CD4-positive, alpha-beta T cell treated with Interleukin-15 for 4 hours (primary cell): ENCODE measurements around the gene COX17.
"Not testable (repeated sequence)": the region's sequence is repeated elsewhere in the genome, so short reads cannot be mapped to it uniquely, and the experiment has no call there.

Experiments used
- DNase-seq: peaks from one replicate; pipeline ENCODE4 v3.0.0-alpha.2; 2020; ENCODE audit warnings: low spot score

Gene COX17, protein sequence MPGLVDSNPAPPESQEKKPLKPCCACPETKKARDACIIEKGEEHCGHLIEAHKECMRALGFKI

DNA sequence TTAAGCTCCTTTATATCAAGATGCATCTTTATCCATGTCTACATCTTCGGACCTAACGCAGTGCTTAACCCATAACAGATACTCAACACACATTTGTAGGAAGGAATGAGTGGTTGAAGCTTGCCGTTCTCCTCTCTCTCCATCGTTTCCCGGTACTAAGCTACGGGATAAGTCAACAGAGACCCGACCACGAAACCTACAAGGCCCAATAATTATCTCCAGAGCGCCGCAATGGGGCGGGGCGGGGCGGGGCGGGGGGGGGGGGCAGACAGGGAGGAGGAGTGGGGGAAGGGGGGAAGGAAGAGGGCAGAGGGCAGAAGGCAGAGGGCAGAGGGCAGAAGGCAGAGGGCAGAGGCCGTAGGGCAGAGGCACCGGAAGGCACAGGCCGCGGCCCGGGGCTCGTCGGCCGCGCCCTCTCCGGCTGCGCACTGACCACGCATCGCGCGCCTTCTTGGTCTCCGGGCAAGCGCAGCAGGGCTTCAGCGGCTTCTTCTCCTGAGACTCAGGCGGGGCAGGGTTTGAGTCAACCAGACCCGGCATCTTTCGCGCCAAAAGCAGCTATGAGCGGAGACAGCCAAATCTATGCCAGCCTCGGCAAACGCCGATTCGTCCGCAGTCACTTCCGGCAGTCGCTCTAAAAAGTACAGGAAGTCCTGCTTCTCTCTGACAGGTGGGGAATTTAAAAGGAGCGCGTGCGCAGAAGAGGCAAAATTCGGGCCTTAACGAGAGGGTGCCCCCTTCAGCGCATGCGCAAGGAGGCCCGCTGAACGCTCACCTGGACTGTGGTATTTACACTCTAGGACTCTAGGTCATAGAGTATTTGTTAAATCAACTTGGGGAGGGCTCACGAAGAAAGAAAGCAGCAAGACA lies at the start of gene COX17:
TSS of gene COX17 (minus strand) at position 636 of the 870 bp plus-strand sequence. CDS start at position 540, 96 bp downstream.
- DNase-seq, result peak; percentile 98

DNA sequence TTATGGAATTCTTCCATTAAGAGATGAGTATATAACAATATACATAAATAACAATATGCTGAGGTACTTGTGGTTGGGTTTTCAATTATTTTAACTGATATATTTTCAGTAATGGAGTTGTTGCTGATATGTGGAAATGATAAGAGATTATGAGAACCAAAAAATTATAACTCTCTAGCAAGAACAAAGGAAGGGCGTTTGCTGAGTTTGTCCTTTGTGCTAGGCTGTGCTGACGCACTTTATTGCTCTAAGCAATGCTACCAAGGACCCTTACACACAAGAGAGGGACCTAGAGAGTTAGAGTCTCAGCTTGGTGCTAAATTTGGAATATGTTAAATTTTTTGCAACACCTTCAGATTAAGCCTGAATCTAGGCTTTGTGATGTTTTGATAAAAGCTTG lies 49.7 kb upstream of the COX17 start:
- no peak for DNase-seq

DNA sequence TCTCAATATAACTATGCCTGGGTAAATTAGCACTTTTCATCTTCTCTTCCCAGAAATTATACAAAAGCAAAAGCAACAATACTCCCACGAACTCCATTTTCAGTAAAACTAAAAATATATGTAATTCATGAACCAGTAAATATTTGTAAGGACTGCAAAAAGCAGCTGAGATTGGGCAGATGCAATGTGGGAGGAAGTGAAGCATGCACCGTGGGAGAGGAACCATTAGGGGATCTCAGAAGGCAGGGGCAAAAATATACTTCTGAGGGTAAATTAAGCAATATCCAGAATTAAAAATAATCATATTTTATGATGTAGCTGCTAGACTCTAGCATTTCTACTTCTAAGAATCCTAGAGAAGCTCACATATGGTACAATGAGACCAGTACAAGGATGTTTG lies 45.8 kb upstream of the COX17 start:
- no peak for DNase-seq

DNA sequence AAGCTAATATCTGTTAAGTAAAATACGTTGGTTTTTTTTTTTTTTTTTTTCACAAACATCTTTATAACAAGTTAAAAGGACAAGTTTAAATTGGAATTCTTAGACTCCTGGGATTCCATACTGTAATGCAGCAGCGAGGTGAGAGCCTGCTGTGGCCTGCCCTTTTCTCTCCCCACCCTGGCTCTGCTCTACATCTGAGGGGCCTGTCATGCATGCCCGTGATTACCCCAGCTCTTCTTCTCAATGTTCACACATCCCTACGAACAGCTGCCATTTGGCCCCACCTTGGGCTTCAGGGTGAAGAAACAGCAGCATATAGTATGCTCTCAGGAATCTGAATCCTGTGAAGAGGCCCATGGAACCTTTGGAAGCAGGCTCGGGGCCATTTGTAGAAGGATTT lies 40.3 kb upstream of the COX17 start:
- no peak for DNase-seq

DNA sequence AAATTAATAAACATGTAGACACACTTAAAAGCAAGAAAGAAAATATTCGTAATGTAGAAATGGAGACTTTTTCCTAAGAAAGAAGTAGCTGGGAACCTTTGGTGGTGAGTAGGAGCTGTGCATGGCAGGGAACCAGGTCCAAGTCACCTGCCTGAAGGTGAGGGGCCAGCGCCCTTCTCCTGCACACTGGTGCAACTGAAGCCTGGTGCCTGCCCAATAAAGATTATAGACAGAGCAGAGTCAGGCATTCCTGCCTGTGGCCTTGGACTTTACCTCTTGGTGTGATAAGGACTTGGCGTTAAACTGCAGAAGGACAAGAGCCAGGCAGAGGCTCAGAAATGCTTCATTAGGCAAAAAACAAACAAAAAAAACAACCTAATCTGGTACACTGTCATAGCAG lies 39.8 kb upstream of the COX17 start:
- no peak for DNase-seq

DNA sequence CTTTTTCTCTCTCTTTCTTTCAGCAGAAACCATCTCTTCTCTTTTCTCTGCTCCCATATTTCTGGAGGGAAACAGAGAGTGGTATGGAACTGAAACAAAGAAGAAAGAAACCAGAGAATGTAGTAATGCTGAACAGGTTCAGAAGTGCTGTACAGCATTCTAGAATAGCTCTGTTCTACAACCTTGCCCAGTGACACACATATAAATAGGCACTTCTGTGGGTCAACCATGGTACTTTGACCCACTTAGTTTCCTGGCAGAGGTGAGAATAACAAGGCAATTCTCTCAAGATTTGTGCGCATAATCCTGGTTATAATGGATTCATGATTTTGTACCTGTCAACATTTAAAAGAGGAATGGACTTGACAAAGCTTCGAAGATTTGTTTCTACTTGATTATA lies 37.9 kb upstream of the COX17 start:
- DNase-seq, result no peak

DNA sequence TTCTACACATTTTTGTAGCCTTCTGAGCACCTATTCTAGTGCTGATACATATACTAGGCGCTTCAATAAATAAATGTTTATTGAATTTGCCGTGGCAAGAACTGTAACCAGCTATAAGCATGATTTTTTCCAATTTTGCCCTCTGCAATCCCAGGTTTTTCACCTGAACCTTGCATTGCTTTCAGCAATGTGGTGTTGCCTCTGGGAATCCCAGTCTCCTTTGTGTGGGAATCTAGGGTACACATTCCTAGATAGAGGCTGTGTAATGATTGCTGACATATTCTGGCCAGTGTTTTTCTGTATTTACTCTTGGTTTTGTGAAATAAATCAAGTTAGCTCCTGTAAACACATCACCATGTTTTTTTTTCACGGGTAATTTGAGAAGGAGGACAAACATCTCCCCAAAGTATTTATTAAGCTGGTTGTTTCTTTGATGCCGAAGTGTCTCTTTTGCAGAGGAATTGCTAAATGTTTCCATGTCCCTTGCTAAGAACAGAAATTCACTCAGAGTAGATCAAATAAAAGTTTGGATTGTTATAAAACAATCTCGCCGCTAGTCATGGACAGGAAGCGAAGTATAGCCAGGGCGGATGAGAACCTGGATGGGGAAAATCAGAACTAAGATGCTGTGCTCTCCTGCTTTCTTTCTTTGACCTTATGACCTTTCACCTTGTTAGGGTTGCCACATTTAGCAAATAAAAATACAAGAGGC lies 26.8 kb upstream of the COX17 start:
- DNase-seq, result no peak

DNA sequence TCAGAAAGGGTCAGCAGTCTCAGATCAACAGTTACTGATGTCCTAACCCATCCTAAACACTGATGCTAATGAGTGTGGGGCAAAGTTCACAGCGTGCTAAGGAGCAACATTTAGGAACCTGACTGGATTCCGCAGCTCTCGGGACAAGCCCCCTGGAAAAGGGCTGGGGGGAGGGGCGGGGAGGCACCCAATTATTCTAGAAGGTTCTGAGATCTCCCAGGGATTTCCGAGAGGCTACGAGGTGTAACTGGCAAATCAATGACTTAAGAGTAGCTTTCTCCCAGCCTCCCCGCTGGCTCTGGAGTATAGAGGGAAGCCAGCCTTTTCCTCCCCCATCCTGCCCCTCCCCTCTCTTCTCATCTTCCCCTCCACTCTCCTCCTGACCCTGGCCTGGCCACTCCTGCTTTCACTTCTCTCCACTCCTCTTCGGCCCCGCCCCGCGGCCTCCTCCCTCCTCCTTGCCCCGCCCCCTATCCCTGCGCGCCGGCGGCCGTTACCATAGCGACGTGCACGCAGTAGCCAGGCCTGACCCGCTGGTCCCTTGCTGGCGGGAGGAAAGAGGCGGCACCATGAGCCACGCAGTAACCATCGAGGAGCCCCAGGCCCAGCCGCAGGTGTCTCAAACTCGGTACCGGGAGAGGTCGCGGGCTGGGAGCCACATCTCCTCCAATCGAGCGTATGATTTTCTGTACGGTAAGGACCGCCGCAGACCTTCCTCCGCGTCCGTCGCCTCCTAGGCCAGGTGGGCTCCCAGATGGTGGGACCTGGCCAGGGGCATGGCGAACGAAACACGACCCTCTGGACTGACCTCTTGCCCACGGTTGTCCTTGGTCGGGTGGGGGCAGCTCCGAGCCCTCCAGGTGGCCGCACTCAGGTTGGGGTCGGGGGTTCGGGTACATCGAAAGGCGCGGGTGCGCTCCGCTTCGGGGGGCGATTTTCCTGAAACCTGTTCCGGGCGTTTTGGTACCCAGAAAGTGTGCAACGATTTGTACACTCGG lies 25.6 kb upstream of the COX17 start, which contains the start of gene CFAP91:
TSS of gene CFAP91 (plus strand) at position 493 of the 998 bp plus-strand sequence. CDS start at position 570, 77 bp downstream.
- peak; percentile 86 for DNase-seq

DNA sequence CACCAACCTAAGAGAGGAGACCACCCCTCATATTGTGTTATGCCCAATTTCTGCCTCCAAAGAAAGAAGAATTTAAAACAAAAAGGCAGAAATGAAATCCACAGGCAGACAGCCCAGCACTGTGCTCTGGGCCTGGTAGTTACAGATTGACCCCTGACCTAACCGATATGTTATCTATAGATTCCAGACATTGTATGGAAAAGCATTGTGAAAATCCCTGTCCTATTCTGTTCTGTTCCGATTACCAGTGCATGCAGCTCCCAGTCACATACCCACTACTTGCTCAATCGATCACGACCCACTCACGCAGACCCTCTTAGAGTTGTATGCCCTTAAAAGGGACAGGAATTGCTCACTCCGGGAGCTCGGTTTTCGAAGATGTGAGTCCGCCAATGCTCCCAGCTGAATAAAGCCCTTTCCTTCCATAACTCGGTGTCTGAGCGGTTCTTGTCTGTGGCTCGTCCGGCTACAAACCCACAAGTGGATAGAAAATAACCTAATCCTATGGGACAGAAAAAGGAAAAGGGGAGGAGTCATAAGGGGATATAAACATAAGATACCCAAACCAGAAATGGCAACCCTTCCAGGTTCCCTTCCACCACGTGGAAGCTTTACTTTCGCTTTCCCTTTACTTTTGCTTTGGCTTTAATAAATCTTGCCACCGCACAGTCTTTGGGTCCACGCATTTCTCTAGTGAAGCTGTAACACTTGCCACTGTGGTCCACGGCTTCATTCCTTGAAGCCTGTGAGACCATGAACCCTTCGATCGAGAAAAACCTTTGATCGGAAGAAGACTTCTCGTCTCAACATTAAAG lies 23.9 kb upstream of the COX17 start:
- DNase-seq, result no peak

DNA sequence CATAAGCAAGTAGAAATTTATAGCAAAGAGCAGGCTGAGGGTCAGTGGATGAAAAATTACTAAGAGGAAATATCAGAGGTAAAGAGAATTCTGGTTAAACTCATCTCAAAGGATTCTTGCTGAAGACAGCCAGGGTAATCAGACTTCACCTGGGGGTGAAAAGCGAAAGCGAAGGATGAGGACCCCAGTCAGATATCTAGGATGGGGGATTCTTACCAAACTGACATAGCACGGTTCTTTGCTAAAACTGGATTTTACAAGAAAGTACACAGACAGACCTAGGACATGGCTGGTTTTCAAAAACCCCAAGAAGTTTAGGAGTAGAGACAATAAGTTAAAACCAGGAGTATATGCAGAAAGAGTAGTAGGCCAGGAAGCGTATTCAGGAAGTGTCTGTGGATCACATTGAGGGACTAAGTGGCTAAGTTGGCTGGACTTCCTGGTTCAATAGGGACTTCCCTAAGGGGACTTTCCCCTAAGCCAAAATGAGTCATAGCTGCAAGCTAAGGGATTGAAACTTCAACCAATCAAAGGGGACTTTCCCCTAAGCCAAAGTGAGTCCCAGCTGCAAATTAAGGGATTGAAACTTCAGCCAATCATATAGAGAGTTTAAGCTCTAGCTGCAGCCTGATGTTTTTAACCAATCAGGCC lies 23.2 kb upstream of the COX17 start:
- DNase-seq, result peak; percentile 62

DNA sequence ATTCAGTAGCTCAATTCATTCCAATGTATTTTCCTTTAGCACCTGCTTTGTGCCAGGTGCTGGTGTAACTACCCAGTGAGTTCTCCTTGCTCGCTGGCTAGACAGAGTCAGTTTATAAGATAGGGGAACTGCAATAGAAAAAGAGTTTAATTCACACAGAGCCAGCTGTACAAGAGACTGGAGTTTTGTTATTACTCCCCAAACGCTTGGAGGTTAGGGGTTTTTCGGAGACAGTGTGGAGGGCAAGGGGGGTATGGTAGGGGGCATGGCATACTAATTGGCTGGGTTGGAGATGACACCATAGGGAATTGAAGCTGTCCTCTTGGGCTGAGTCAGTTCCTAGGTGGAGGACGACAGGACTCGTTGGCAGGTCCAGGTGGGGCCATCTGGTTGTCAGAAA lies 20.2 kb upstream of the COX17 start:
- DNase-seq, result no peak

DNA sequence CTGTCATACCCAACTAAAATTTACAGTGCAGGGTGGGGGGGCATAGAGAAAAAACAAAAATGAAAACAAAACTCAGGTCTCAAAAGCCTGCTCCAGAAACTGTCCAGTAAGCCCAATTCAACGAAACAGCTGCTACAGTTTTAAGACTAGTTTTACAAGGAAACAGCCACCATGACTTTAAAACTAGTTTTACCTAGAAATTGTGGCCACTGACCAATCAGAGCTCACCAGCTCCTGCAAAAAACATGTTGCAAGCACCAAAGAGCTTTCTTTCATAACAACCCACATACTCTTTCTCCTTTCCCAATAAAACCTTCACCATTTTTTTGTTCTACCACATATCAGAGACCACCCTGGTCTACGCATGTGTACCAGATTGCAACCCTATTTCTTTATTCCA lies 18.3 kb upstream of the COX17 start:
- DNase-seq, result no peak

DNA sequence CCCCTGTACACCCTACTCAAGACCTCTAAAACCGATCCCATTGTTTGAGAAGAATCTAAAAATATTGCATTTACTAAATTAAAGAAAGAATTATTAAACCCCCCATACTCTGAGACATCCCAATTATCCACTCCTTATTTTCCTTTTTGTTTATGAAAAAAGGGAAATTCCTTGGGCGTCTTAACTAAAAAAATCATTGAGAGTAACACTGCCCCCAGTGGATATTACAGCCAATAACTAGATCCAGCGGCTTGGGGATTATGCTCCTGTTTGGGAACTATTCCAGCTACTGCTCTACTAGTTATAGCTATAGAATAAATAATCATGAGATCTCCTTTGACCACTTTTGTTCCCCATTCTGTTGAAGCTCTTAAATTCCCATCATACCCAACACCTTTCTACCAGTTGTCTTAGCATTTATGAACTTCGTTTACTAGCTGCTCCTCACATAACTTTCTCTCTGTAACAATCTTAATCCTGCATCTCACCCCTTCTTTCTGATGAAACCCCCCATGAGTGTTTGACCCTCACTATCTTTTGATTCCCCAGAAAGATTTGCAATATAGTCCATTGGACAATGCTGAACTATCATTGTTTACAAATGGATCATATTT lies 12.9 kb upstream of the COX17 start:
- no peak for DNase-seq

DNA sequence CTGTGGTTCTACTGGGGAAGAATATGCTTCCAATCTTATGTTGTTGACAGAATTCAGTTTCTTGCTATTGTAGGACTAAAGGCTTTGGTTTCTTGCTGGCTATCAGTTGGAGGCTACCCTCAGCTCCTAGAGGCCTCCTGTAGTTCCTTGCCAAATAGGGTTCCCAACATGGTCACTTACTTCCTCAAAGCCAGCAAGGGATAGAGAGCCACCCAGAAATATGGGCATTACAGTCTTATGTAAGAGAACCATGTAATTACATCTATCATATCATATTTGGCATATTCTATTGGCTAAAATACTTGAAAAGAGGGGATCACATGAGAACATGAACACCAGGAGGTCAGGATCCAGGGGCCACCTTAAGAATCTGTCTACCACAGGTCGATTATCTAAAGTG lies 6.2 kb upstream of the COX17 start:
- no peak for DNase-seq

DNA sequence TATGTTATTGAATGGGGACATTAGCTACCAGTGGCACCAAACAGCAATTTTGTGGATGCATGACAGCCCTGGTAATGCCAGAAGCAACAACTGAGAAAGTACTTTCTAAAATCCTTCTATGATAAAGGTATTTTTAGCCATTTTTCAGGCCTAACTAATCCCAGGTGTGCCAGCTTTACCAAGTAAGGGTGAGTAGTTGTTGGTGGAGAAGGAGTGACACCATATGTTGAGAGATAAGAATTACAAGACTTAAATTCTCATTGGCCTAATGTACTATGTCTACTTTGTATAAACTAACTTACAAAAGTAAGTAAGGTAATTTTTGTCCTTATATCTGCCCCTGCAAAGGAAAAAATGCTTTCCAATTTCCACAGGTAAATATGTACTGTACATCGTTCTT lies 4.1 kb upstream of the COX17 start:
- peak; percentile 15 for DNase-seq

DNA sequence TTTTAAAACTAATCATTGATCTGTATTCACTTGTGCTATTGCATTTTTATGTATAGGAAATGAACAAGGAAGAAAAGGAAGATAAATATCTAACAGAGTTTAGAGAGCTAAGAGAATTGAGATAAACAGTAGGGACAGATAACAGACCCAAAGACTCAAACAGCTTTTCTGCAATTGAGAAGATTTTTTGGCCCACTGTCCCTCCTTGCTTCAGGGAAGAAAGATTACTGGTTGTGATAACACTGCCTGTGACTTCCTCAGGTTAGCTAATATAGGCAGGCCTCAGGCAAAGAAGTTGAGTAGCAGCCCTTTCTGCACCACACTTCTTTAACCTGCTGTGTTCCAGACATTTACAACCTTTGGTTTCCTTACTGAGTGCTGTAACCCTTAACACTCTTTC lies 2.7 kb upstream of the COX17 start:
- DNase-seq, result no peak

DNA sequence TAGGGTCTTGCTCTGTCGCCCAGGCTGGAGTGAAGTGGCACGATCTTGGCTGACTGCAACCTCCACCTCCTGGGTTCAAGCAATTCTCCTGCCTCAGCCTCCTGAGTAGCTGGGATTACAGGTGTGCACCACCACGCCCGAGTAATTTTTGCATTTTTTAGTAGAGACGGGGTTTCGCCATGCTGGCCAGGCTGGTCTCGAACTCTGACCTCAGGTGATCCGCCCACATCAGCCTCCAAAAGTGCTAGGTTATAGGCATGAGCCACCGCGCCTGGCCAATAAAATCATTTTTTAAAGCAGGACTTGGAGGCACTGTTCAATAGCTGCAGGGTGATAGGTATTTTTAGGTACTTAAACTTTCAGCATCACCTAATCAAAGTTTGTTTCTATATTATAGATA lies 1.0 kb upstream of the COX17 start:
- DNase-seq, result not testable (repeated sequence)

DNA sequence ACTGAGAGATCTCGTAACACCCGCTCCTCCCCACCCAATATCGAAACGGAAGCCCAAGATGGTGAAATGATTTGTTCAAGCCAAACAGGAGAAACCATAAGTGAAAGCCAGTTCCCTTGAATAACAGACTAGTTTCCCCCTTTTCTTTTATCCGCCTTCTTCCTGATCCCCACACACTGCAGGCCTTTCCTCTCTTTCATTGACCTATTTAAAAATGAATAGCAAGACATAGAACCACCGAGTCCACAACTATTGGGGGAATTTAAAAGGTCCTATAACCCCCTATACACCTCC lies 382 bp upstream of the COX17 start:
- DNase-seq, result no peak

DNA sequence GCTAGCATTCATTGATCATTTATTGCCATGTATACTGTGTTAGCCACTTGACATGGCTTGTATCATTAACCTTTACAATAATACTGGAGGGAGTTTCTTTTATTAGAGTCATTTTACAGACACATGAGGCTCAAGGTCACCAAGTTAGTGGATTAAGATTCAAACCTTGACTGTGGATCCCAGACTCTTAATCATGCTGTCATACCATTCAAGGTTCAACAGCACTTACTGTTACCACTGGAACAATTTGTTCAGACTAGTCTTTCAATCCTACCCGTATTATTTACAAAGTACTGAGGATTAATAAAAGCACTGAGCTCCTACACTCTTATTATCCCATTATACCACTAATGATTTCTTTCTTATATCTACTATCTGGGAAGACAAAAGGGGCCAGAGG lies 1.2 kb downstream of the COX17 start:
- no peak for DNase-seq

DNA sequence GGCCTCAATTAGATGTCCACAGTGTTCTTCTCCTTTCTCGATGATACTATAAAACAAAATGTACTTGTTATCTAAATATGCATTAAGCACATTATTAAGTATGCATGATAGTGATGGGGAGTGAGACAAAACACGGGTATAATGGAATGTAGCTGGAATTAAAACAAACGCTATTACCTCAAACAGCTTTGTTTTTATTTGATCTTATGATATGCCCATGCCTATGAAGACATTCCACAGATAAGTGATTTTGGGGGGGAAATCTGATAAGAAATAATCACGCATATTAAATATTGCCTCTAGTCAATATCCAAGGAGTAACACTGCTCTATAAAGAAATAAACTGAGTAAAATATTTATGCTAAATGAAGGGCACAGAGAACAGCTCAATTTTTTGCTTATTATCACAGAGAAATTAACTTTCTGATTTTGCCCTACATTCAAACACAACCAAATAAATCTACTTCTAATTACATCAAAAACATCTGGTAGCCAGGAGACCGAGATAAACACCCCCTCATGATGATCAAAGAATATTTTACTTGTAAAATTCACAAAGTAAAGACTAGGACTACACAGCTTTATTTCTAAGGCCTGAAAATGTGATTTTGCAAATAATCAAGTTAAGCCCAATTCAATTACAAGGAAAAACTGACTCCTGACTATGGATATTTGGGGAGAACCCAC lies 1.9 kb downstream of the COX17 start:
- no peak for DNase-seq
